Progenitor cell of endocrine pancreas (in vitro differentiated cells): ENCODE data around the gene ADGRE1. TPM values are rescaled to one million over a fixed set of nuclear protein-coding genes. Genes with fewer than 3 reads are reported as not detected.

Experiments used
- DNase-seq: peaks from one replicate; pipeline ENCODE4 v3.0.0; 2021; ENCODE audit warnings: low spot score; ENCODE audit not compliant: unreplicated experiment
- H3K27ac Mint-ChIP-seq: 2 replicates; pipeline ENCODE4 v1.8.0; 2021; ENCODE audit warnings: mild to moderate bottlenecking, moderate library complexity, mixed read lengths
- H3K27me3 Mint-ChIP-seq: 2 replicates; pipeline ENCODE4 v1.8.0; 2021; ENCODE audit warnings: mixed read lengths
- H3K36me3 Mint-ChIP-seq: 2 replicates; pipeline ENCODE4 v1.8.0; 2022; ENCODE audit warnings: mixed read lengths; ENCODE audit not compliant: insufficient read depth
- H3K4me1 Mint-ChIP-seq: 2 replicates; pipeline ENCODE4 v1.8.0; 2021; ENCODE audit warnings: low read depth, mixed read lengths
- H3K4me3 Mint-ChIP-seq: 2 replicates; pipeline ENCODE4 v1.8.0; 2021; ENCODE audit warnings: low read depth, mild to moderate bottlenecking, moderate library complexity, mixed read lengths
- H3K9me3 Mint-ChIP-seq: 2 replicates; pipeline ENCODE4 v1.8.0; 2021; ENCODE audit warnings: low read depth, mixed read lengths
- total RNA-seq: library from RNA; stranded (reverse); gene quantifications from 2 replicates; pipeline ENCODE4 v1.2.1, GENCODE V29; 2021
- TF ChIP-seq, protein P1 (sequence below): fragments of 200-600 bp; sonication (generic); IDR thresholded peaks from one replicate; pipeline ENCODE4 v1.5.0; 2021; ENCODE audit warnings: antibody characterized with exemption, mild to moderate bottlenecking; ENCODE audit not compliant: unreplicated experiment

Gene ADGRE1
- total RNA-seq, 1 donor from 2014 or later, result not detected

DNA sequence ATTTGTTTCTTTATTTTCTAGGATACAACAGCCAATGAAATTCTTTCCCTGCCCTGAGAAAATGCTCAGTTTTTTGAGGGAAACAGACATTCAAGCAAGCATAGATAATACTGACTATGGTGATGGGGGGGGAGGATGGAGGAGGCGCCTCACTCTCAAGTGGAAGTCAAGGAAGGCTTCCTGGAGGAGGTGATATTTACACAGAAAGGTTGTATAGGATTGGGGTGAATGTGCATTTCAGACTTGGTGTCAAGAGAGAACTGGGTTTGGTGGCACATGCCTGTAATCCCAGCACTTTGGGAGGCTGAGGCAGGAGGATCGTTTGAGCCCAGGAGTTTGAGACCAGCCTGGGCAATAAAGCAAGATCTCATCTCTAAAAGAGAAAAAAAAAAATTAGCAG, 12.2 kb upstream of the ADGRE1 start:
- H3K27ac Mint-ChIP-seq, result no peak overlapping the region
- TF ChIP-seq, protein P1, sequence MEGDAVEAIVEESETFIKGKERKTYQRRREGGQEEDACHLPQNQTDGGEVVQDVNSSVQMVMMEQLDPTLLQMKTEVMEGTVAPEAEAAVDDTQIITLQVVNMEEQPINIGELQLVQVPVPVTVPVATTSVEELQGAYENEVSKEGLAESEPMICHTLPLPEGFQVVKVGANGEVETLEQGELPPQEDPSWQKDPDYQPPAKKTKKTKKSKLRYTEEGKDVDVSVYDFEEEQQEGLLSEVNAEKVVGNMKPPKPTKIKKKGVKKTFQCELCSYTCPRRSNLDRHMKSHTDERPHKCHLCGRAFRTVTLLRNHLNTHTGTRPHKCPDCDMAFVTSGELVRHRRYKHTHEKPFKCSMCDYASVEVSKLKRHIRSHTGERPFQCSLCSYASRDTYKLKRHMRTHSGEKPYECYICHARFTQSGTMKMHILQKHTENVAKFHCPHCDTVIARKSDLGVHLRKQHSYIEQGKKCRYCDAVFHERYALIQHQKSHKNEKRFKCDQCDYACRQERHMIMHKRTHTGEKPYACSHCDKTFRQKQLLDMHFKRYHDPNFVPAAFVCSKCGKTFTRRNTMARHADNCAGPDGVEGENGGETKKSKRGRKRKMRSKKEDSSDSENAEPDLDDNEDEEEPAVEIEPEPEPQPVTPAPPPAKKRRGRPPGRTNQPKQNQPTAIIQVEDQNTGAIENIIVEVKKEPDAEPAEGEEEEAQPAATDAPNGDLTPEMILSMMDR, result no peak
- H3K4me1 Mint-ChIP-seq, result no peaks in the 10 kb centered on the region
- no peak for DNase-seq
- peaks cover 54% of the 10 kb centered on the region for H3K9me3 Mint-ChIP-seq
- H3K27me3 Mint-ChIP-seq, result no peaks in the 10 kb centered on the region
- H3K4me3 Mint-ChIP-seq, result no peak overlapping the region
- H3K36me3 Mint-ChIP-seq, result peaks cover 3% of the 10 kb centered on the region

DNA sequence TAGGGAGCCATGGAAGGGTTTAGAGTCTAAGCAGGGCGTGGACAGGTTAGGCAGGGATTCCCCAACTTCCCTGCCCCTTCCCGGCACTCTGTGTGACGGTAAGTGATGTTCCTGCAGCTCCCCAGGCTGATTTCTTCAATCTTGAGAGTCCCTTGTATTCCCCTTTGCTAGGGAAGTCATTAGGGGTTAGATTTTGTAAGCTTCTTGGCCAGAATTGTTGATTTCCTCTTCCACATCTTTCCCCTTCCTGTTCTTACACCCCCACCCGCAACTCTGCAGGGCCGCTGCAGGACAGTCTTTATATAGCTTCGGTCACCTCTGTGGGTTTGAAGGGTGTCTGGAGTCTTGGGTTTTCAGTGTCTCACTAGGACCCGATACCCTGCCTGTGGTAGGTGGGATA, 10.6 kb upstream of the ADGRE1 start:
- Mint-ChIP-seq H3K4me3 (no peak overlapping the region), H3K9me3 (peaks cover 55% of the 10 kb centered on the region), H3K4me1 (no peaks in the 10 kb centered on the region), H3K27me3 (no peaks in the 10 kb centered on the region), H3K27ac (no peak overlapping the region), H3K36me3 (peaks cover 3% of the 10 kb centered on the region)
- TF ChIP-seq, protein P1, result no peak
- no peak for DNase-seq

DNA sequence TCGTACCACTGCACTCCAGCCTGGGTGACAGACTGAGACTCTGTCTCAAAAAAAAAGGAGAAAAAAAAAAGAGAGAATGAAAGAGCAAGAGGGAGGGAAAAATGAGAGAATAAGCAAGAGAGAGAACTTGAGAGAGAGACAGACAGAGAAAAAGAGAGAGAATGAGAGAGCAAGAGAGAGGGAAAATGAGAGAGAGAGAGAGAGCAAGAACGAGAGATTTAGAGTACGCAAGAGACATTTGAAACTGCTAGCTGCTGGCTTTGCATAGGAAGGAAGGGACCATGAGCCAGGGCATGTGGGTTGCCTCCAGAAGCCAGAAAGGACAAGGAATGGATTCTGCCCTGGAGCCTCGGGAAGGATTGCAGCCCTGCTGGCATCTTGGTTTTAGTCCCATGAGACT, 9.6 kb upstream of the ADGRE1 start:
- Mint-ChIP-seq H3K4me1 (no peaks in the 10 kb centered on the region), H3K9me3 (peaks cover 52% of the 10 kb centered on the region), H3K4me3 (no peak overlapping the region), H3K27ac (no peak overlapping the region), H3K36me3 (peaks cover 3% of the 10 kb centered on the region), H3K27me3 (no peaks in the 10 kb centered on the region)
- no peak for DNase-seq
- TF ChIP-seq, protein P1, result no peak

DNA sequence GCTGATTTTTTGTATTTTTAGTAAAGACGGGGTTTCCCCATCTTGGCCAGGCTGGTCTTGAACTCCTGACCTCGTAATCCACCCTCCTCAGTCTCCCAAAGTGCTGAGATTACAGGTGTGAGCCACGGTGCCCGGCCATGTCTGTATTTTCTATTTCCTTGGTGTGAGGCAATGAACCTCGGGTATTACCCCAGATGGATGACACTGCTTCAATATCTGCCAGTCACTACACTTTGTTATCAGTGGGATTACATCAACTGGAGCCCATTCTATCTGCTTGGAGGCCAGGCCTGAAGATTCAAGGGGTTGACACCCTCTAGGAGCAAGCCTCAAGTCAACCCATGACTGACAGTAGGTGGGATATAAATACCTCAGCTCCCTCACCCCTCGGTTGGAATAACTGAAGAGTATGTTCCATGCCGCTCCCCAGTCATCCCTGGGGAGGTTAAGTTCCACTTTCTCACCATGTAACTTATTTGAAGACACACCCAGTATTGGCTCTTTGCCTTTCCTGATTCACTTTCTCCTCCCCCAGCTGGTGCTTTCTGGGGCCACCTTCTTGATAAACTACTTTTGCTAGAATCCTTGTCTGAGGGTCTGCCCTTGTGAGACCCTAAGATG, 992 bp upstream of the ADGRE1 start:
- peaks cover 1% of the 10 kb centered on the region for H3K36me3 Mint-ChIP-seq
- H3K4me1 Mint-ChIP-seq, result no peaks in the 10 kb centered on the region
- peaks cover 33% of the 10 kb centered on the region for H3K9me3 Mint-ChIP-seq
- no peak for DNase-seq
- TF ChIP-seq, protein P1, result no peak
- no peak overlapping the region for H3K4me3 Mint-ChIP-seq
- no peaks in the 10 kb centered on the region for H3K27me3 Mint-ChIP-seq
- no peak overlapping the region for H3K27ac Mint-ChIP-seq

DNA sequence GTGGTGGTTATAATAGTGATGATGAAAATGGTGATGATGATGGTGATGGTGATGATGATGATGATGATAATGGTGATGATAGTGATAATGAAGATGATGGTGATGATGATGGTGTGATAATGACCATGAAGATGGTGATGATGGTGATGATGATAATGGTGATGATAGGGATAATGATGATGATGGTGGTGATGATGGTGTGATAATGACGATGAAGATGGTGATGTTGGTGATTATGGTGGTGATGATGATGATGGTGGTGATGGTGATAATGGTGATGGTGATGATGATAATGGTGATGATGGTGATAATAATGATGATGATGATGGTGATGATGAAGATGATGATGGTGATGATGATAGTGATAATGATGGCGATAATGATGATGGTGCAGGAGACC, 1.6 kb downstream of the ADGRE1 start:
- no peak overlapping the region for H3K4me3 Mint-ChIP-seq

More for the DNA sequence above, 1.6 kb downstream of the ADGRE1 start:
- H3K4me1 Mint-ChIP-seq, result no peaks in the 10 kb centered on the region
- peaks cover 1% of the 10 kb centered on the region for H3K36me3 Mint-ChIP-seq
- no peaks in the 10 kb centered on the region for H3K27me3 Mint-ChIP-seq
- TF ChIP-seq, protein P1, result no peak
- H3K27ac Mint-ChIP-seq, result no peak overlapping the region
- no peak for DNase-seq
- H3K9me3 Mint-ChIP-seq, result peaks cover 51% of the 10 kb centered on the region
